ENCODE results near the gene ARHGEF3.

ARHGEF3 gene

GRCh38 chr3:56691165-56692000 lies 110.4 kb downstream of the ARHGEF3 start:
- in situ Hi-C loops (cut with HindIII; ENCODE audit: low pct_ligation_motif_present, low sequenced_read_pairs) = no loop called here
- H3K27me3 ChIP-seq (replicated peaks) = no peaks in the 10 kb centered on the region
- DNase-seq = no peak
- H3K27ac ChIP-seq = no peak overlapping the region
- TF ChIP-seq, protein P1, sequence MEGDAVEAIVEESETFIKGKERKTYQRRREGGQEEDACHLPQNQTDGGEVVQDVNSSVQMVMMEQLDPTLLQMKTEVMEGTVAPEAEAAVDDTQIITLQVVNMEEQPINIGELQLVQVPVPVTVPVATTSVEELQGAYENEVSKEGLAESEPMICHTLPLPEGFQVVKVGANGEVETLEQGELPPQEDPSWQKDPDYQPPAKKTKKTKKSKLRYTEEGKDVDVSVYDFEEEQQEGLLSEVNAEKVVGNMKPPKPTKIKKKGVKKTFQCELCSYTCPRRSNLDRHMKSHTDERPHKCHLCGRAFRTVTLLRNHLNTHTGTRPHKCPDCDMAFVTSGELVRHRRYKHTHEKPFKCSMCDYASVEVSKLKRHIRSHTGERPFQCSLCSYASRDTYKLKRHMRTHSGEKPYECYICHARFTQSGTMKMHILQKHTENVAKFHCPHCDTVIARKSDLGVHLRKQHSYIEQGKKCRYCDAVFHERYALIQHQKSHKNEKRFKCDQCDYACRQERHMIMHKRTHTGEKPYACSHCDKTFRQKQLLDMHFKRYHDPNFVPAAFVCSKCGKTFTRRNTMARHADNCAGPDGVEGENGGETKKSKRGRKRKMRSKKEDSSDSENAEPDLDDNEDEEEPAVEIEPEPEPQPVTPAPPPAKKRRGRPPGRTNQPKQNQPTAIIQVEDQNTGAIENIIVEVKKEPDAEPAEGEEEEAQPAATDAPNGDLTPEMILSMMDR (IDR thresholded peaks at IDR 0.05; ENCODE audit: low read depth, low read length, missing control alignments) = no peak
- no peak overlapping the region for H3K4me3 ChIP-seq (ENCODE audit: low read depth, low read length)
- H3K36me3 ChIP-seq (replicated peaks) = no peaks in the 10 kb centered on the region

DNA sequence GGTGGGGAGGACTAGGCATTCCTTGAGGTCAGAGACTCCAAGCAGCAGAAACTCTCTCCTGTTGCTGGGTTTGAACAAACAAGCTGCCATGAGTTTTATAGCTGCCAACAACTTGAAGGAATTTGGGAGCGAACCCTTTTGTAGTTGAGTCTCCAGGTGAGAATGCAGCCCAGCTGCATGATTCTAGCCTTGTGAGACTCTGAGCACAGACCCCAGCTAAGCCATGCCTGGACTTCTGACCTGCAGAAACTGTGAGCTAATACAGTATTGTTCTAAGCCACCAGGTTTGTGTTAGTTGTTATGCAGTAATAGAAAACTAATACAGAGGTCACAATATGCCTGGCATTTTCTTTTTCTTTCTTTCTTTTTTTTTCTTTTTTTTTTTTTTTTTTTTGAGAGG lies 112.4 kb downstream of the ARHGEF3 start:
- no peaks in the 10 kb centered on the region for H3K27me3 ChIP-seq (replicated peaks)

GRCh38 chr3:56688191-56688590 lies 113.6 kb downstream of the ARHGEF3 start:
- Histone ChIP-seq H3K27ac (no peak overlapping the region), H3K36me3 (replicated peaks) (no peaks in the 10 kb centered on the region), H3K4me3 (ENCODE audit: low read depth, low read length) (no peak overlapping the region), H3K27me3 (replicated peaks) (no peaks in the 10 kb centered on the region)
- no peak for DNase-seq
- TF ChIP-seq, protein P1 (IDR thresholded peaks at IDR 0.05; ENCODE audit: low read depth, low read length, missing control alignments) = no peak
- in situ Hi-C loops (cut with HindIII; ENCODE audit: low pct_ligation_motif_present, low sequenced_read_pairs) = no loop called here

More for the DNA sequence above, 112.4 kb downstream of the ARHGEF3 start:
- DNase-seq = no peak
- H3K36me3 ChIP-seq (replicated peaks) = no peaks in the 10 kb centered on the region
- in situ Hi-C loops (cut with HindIII; ENCODE audit: low pct_ligation_motif_present, low sequenced_read_pairs) = no loop called here
- no peak overlapping the region for H3K27ac ChIP-seq
- TF ChIP-seq, protein P1 (IDR thresholded peaks at IDR 0.05; ENCODE audit: low read depth, low read length, missing control alignments) = no peak
- no peak overlapping the region for H3K4me3 ChIP-seq (ENCODE audit: low read depth, low read length)

DNA sequence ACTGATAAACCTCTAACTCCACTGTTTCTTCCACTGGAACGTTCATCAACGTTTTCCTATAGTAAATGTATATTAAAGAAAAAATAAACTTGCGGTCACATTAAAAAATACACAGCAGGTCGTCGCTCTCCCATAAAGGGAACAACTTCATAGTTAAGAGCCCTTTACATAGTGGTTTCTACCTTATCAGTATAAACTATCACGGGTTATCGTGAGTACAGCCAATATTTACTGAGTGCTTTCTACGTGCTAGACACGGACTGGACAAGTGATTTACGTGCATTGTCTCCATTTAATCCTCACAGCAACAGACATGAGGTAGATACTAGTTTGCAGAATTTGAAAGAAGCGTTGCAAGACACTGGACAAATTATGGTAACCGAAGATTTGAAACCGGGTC lies 117.7 kb downstream of the ARHGEF3 start:
- Histone ChIP-seq H3K27me3 (replicated peaks) (no peaks in the 10 kb centered on the region), H3K4me3 (ENCODE audit: low read depth, low read length) (no peak overlapping the region), H3K36me3 (replicated peaks) (no peaks in the 10 kb centered on the region), H3K27ac (no peak overlapping the region)
- TF ChIP-seq, protein P1 (IDR thresholded peaks at IDR 0.05; ENCODE audit: low read depth, low read length, missing control alignments) = no peak
- in situ Hi-C loops (cut with HindIII; ENCODE audit: low pct_ligation_motif_present, low sequenced_read_pairs) = no loop called here
- no peak for DNase-seq

DNA sequence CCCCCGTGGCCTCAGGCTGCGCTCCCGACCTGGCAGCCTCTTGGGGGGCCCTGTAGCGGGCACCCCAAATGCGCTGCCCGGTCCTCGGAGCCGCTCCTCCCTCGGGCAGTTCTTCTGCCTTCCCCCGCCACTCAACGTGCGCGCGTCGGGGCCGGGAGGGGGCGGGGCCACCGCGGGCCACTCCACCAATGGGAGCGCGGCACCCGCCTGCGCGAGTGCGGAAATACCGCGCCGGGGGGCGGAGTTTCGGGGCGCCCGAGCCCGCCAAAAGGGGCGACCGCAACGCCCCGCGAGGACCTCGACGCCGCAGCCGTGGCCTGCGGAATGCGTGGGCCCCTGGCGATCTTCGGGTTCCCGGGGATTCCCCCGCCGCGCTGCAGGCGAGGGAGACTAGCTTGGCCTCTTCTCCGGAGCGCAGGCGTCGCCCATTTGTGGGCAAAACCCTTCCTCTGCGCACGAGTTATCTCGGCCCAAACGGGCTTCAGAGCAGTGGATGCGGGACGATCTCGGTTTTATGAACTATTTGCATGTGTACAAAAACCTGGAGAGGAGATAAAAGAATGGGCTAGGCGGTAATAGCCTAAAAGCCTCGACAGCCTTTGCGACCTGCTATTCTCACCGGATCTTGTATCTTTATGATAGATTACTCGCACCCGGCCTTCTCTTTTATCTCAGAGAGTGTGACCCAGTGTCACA lies 118.5 kb downstream of the ARHGEF3 start, which contains the start of gene TASOR:
Gene TASOR (minus strand): TSS at position 144 of the 696 bp plus-strand sequence. CDS start 259 bp downstream, outside the sequence.
- no peaks in the 10 kb centered on the region for H3K27me3 ChIP-seq (replicated peaks)
- DNase-seq = peak; percentile 51
- TF ChIP-seq, protein P1 (IDR thresholded peaks at IDR 0.05; ENCODE audit: low read depth, low read length, missing control alignments) = no peak
- peak within 1 kb of the TSS; percentile 77 for H3K4me3 ChIP-seq (ENCODE audit: low read depth, low read length)
- no peaks in the 10 kb centered on the region for H3K36me3 ChIP-seq (replicated peaks)
- peak within 1 kb of the TSS; percentile 97 for H3K27ac ChIP-seq
- in situ Hi-C loops (cut with HindIII; ENCODE audit: low pct_ligation_motif_present, low sequenced_read_pairs) = no loop called here

Measured in brain microvascular endothelial cell (primary cell).